ENCODE results near the gene LMX1A. TPM values are rescaled to one million over a fixed set of nuclear protein-coding genes. Genes with fewer than 3 reads are reported as not detected.

The LMX1A gene
- total and polyA plus RNA-seq, 9 of the 15 experiments (the other 6 are each of a cell fraction or from before 2014, with no cell fraction given), result not detected

- Histone ChIP-seq H3K27me3 (ENCODE audit: control insufficient read depth in 2 of 2, insufficient read depth in 2 of 2, low read length in 2 of 2) (peaks cover under 1 to 1% of the 10 kb centered on the region in 2 experiments; a peak in 2 of 5 replicates), H3K9ac (ENCODE audit: insufficient read depth in 1 of 2, low read depth in 2 of 2, low read length in 2 of 2) (no peak overlapping the region), H3K27ac (ENCODE audit: extremely low read depth, low read depth, low read length) (no peak overlapping the region), H3K79me2 (ENCODE audit: control insufficient read depth, insufficient read depth, low read length) (no peaks in the 10 kb centered on the region), H3K4me3 (no peak overlapping the region), H3K36me3 (ENCODE audit: control insufficient read depth, insufficient read depth, low read length) (no peaks in the 10 kb centered on the region), H3K4me2 (ENCODE audit: insufficient read depth, low read length) (no peak overlapping the region), H3K9me3 (replicated peaks; ENCODE audit: control insufficient read depth, insufficient read depth, low read depth, low read length) (no peaks in the 10 kb centered on the region), H3K9me1 (ENCODE audit: control insufficient read depth, insufficient read depth, low read length) (no peaks in the 10 kb centered on the region), H4K20me1 (replicated peaks; ENCODE audit: control insufficient read depth, insufficient read depth, low read length) (no peaks in the 10 kb centered on the region), H2AFZ (ENCODE audit: low read depth, low read length) (no peak overlapping the region), H3K4me1 (replicated peaks in 1 of 2; ENCODE audit: control insufficient read depth in 2 of 2, insufficient read depth in 2 of 2, low read length in 2 of 2) (no peaks in the 10 kb centered on the region)
- ATAC-seq (no peak), FAIRE-seq (no peak), DNase-seq (ENCODE audit: extremely low read depth in 1 of 4, low spot score in 3 of 4) (no peak)
- BruUV-seq (replicated peaks), result no TSS peak
- CTCF ChIA-PET (ENCODE audit: low intra/inter-chr PET ratio), result no interaction called here
- TF ChIP-seq ZNF77 (CRISPR knock-in tag; IDR thresholded peaks at IDR 0.05) (no peak), RB1 (IDR thresholded peaks at IDR 0.05; ENCODE audit: low read depth) (no peak), ZNF124 (CRISPR knock-in tag; IDR thresholded peaks at IDR 0.05) (no peak), SAFB (IDR thresholded peaks at IDR 0.05; ENCODE audit: borderline replicate concordance, low read depth, low read length) (no peak), TCF3 (CRISPR knock-in tag; IDR thresholded peaks at IDR 0.05) (no peak), NFIC (IDR thresholded peaks at IDR 0.05) (no peak), ZEB2 (IDR thresholded peaks at IDR 0.05) (no peak), CGGBP1 (CRISPR knock-in tag; IDR thresholded peaks at IDR 0.05) (no peak), SIN3B (IDR thresholded peaks at IDR 0.05; ENCODE audit: low read depth) (no peak), USF2 (CRISPR knock-in tag; IDR thresholded peaks at IDR 0.05) (no peak), ZNF239 (CRISPR knock-in tag; IDR thresholded peaks at IDR 0.05) (no peak), E4F1 (CRISPR knock-in tag; IDR thresholded peaks at IDR 0.05; ENCODE audit: borderline replicate concordance) (no peak), KDM1A (IDR thresholded peaks at IDR 0.05) (no peak), POU5F1 (IDR thresholded peaks at IDR 0.05; ENCODE audit: borderline replicate concordance, low read depth, low read length, partially characterized antibody) (no peak), ZNF586 (CRISPR knock-in tag; conservative IDR thresholded peaks at IDR 0.05) (no peak), MEIS2 (IDR thresholded peaks at IDR 0.05; ENCODE audit: partially characterized antibody) (no peak), ZNF780A (CRISPR knock-in tag; IDR thresholded peaks at IDR 0.05) (no peak), BCLAF1 (IDR thresholded peaks at IDR 0.05; ENCODE audit: borderline replicate concordance in 1 of 2, control insufficient read depth in 1 of 2, low read depth in 2 of 2, low read length in 1 of 2) (no peak), YBX1 (IDR thresholded peaks at IDR 0.05) (no peak), ZNF24 (IDR thresholded peaks at IDR 0.05) (no peak)
- in situ Hi-C loops (cut with MboI), result no loop called here
- whole genome bisulfite sequencing (ENCODE audit: insufficient coverage, low coverage, missing lambda C conversion rate), result 7% methylated on average over 2 of the region's 2 CpGs
- intact Hi-C loops (cut with micrococcal nuclease), result no loop called here
- POLR2A ChIA-PET, result no interaction called here
Observed at GRCh38 chr1:165241321-165241720, 115.2 kb downstream of the LMX1A start.
